Ascending aorta (tissue), 2 donors: ENCODE measurements around the gene NMT1. TPM values are rescaled to one million over a fixed set of nuclear protein-coding genes. Genes with fewer than 3 reads are reported as not detected.

ENCODE experiments used
- DNase-seq, 2 donors: peaks; one replicate each; pipeline ENCODE4 v3.0.0-alpha.2; 2019; ENCODE audit warnings: low spot score in 2 of 2
- H3K27ac ChIP-seq, 2 donors: fragments of 200-600 bp; sonication (generic); one replicate each; pipeline ENCODE4 v1.5.1; 2016 to 2017; ENCODE audit warnings: mild to moderate bottlenecking in 1 of 2
- H3K27me3 ChIP-seq: fragments of 200-600 bp; sonication (generic); one replicate; pipeline ENCODE4 v1.5.1; 2017
- H3K36me3 ChIP-seq, 2 donors: fragments of 200-600 bp; sonication (generic); one replicate each; pipeline ENCODE4 v1.5.1; 2016
- H3K4me1 ChIP-seq, 2 donors: fragments of 200-600 bp; sonication (generic); one replicate each; pipeline ENCODE4 v1.5.1; 2016 to 2017; ENCODE audit warnings: mild to moderate bottlenecking in 1 of 2
- H3K4me3 ChIP-seq, 2 donors: fragments of 200-600 bp; sonication (generic); one replicate each; pipeline ENCODE4 v1.5.1; 2016 to 2017; ENCODE audit warnings: mild to moderate bottlenecking in 1 of 2
- H3K9me3 ChIP-seq, 2 donors: fragments of 200-600 bp; sonication (generic); one replicate each; pipeline ENCODE4 v1.5.1; 2016
- CTCF ChIP-seq, 3 experiments: fragments of 200-600 bp in 2 of 3; fragments of 450-650 bp in 1 of 3; sonication (generic) in 2 of 3; IDR thresholded peaks; one replicate each; pipeline ENCODE4 v1.5.1; 2016 to 2019; ENCODE audit warnings: antibody characterized with exemption in 3 of 3, mild to moderate bottlenecking in 1 of 3, moderate library complexity in 1 of 3
- intact Hi-C: fragments of 100-400 bp; cut with DNase I; formaldehyde crosslinking; loops from one replicate; pipeline ENCODE4 v1.15.1; 2023
- total RNA-seq: library from RNA; depleted of rRNA; stranded (reverse); fragments of >200 nt; gene quantifications from one replicate; pipeline ENCODE4 v1.1.0, GENCODE V29; 2016

The NMT1 gene
- total RNA-seq, 1 donor from 2014 or later = 89.7 TPM

- TF ChIP-seq CTCF (IDR thresholded peaks at IDR 0.05) = no peak
- Histone ChIP-seq H3K9me3 (no peaks in the 10 kb centered on the region), H3K27me3 (no peaks in the 10 kb centered on the region), H3K4me1 (peaks cover 17 to 32% of the 10 kb centered on the region in 2 donors), H3K36me3 (peaks cover 60 to 67% of the 10 kb centered on the region in 2 donors), H3K4me3 (no peak overlapping the region), H3K27ac (peak overlapping the region; percentile 50 to 66)
- intact Hi-C loops = no loop called here
- DNase-seq = no peak
Measured at GRCh38 chr17:45106582-45106981, 45.5 kb downstream of the NMT1 start.

GRCh38 chr17:45107293-45108010 is 46.3 kb downstream of the NMT1 start:
- H3K27ac ChIP-seq = peak overlapping the region; percentile 50 to 81
- H3K27me3 ChIP-seq = no peaks in the 10 kb centered on the region
- peaks cover 14 to 34% of the 10 kb centered on the region in 2 donors for H3K4me1 ChIP-seq
- intact Hi-C loops = no loop called here
- H3K9me3 ChIP-seq = no peaks in the 10 kb centered on the region
- H3K4me3 ChIP-seq = no peak overlapping the region
- TF ChIP-seq CTCF (IDR thresholded peaks at IDR 0.05) = no peak
- H3K36me3 ChIP-seq = peaks cover 56 to 65% of the 10 kb centered on the region in 2 donors
- DNase-seq = no peak

GRCh38 chr17:45108051-45108450 is 46.9 kb downstream of the NMT1 start:
- TF ChIP-seq CTCF (IDR thresholded peaks at IDR 0.05) = no peak
- intact Hi-C loops = no loop called here

GRCh38 chr17:45108595-45109521 is 47.7 kb downstream of the NMT1 start:
- Histone ChIP-seq H3K27ac (peak overlapping the region; percentile 81), H3K27me3 (no peaks in the 10 kb centered on the region), H3K4me3 (no peak overlapping the region), H3K9me3 (no peaks in the 10 kb centered on the region), H3K4me1 (peaks cover 14 to 35% of the 10 kb centered on the region in 2 donors), H3K36me3 (peaks cover 57 to 68% of the 10 kb centered on the region in 2 donors)
- intact Hi-C loops = no loop called here
- DNase-seq = no peak
- no peak for TF ChIP-seq CTCF (IDR thresholded peaks at IDR 0.05)

More at GRCh38 chr17:45108051-45108450, 46.9 kb downstream of the NMT1 start:
- no peak for DNase-seq
- Histone ChIP-seq H3K4me1 (peaks cover 14 to 35% of the 10 kb centered on the region in 2 donors), H3K9me3 (no peaks in the 10 kb centered on the region), H3K4me3 (no peak overlapping the region), H3K27me3 (no peaks in the 10 kb centered on the region), H3K27ac (peak overlapping the region in 1 of 2 donors; percentile 81), H3K36me3 (peaks cover 58 to 68% of the 10 kb centered on the region in 2 donors)

- DNase-seq = no peak
- Histone ChIP-seq H3K4me1 (peaks cover 14 to 35% of the 10 kb centered on the region in 2 donors), H3K4me3 (no peak overlapping the region), H3K27me3 (no peaks in the 10 kb centered on the region), H3K27ac (peak overlapping the region; percentile 81), H3K36me3 (peaks cover 45 to 66% of the 10 kb centered on the region in 2 donors), H3K9me3 (no peaks in the 10 kb centered on the region)
- peak in 1 of 3 experiments; percentile 4 for TF ChIP-seq CTCF (IDR thresholded peaks at IDR 0.05)
- intact Hi-C loops = loop anchor here (1.0 kb wide), 1 partner anchor 17 kb away; no protein-coding TSS in a partner anchor
Measured at GRCh38 chr17:45110676-45111611, 49.8 kb downstream of the NMT1 start.
